Measurements from ENCODE around the gene STK32B.

DNA sequence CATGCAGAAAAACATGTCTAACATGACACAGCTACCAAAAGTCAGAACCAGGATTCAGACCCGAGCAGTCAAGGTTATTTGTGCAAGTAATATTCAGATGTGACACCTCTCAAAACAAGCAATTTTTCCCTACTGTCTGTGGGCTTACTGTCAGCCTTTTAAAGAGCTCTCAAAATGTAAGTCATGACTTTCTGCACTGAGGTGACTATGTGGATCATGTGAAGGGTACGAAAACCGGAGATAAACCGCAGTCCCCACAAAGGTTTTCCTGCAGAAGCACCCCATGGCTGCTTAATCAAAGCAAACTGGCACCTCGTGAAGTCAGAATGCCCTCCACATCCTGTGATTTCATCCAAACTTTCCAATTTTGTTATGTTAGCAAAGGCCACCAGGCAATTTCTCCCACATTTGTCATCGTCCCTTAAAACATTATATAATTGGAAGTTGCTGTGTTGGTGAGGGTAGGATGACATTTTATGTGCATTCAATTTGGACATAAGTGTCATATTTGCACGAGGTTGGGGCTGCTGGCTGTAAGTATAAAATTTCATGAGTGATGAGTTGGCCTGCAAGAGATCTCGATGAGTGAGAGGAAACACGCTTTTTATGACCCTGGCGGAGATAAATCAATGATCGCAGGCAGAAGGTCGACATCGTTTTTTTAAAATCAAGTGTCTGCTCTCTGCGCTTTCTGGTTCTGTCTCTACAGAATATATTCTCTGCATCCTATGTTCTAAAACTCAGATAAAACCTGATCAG is 161.2 kb downstream of the STK32B start:
- TF ChIP-seq, protein P1, sequence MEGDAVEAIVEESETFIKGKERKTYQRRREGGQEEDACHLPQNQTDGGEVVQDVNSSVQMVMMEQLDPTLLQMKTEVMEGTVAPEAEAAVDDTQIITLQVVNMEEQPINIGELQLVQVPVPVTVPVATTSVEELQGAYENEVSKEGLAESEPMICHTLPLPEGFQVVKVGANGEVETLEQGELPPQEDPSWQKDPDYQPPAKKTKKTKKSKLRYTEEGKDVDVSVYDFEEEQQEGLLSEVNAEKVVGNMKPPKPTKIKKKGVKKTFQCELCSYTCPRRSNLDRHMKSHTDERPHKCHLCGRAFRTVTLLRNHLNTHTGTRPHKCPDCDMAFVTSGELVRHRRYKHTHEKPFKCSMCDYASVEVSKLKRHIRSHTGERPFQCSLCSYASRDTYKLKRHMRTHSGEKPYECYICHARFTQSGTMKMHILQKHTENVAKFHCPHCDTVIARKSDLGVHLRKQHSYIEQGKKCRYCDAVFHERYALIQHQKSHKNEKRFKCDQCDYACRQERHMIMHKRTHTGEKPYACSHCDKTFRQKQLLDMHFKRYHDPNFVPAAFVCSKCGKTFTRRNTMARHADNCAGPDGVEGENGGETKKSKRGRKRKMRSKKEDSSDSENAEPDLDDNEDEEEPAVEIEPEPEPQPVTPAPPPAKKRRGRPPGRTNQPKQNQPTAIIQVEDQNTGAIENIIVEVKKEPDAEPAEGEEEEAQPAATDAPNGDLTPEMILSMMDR (conservative IDR thresholded peaks at IDR 0.05; ENCODE audit: low read length): no peak
- TF ChIP-seq EZH2phosphoT487 (IDR thresholded peaks at IDR 0.05; ENCODE audit: borderline replicate concordance): no peak

All from Loucy (cell line).